Measurements from ENCODE around the gene GKN2. TPM values are rescaled to one million over a fixed set of nuclear protein-coding genes. Genes with fewer than 3 reads are reported as not detected.

GKN2 gene
- total RNA-seq, 4 donors from 2014 or later, result not detected

GRCh38 chr2:68939962-68940361, 12.7 kb downstream of the GKN2 start:
- no peaks in the 10 kb centered on the region for H3K27me3 ChIP-seq
- H3K9me3 ChIP-seq, result no peaks in the 10 kb centered on the region
- no peaks in the 10 kb centered on the region for H3K36me3 ChIP-seq
- 75 to 100% methylated on average over 1 of the region's 1 CpG for WGBS, 2 donors (ENCODE audit: low coverage in 1 of 2)
- TF ChIP-seq, protein P1, sequence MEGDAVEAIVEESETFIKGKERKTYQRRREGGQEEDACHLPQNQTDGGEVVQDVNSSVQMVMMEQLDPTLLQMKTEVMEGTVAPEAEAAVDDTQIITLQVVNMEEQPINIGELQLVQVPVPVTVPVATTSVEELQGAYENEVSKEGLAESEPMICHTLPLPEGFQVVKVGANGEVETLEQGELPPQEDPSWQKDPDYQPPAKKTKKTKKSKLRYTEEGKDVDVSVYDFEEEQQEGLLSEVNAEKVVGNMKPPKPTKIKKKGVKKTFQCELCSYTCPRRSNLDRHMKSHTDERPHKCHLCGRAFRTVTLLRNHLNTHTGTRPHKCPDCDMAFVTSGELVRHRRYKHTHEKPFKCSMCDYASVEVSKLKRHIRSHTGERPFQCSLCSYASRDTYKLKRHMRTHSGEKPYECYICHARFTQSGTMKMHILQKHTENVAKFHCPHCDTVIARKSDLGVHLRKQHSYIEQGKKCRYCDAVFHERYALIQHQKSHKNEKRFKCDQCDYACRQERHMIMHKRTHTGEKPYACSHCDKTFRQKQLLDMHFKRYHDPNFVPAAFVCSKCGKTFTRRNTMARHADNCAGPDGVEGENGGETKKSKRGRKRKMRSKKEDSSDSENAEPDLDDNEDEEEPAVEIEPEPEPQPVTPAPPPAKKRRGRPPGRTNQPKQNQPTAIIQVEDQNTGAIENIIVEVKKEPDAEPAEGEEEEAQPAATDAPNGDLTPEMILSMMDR (IDR thresholded peaks at IDR 0.05), result no peak
- TF ChIP-seq POLR2A (IDR thresholded peaks at IDR 0.05) (no peak), EP300 (IDR thresholded peaks at IDR 0.05) (no peak), POLR2AphosphoS5 (IDR thresholded peaks at IDR 0.05) (no peak)
- H3K4me1 ChIP-seq, result peaks cover 0 to 16% (median 0%) of the 10 kb centered on the region in 3 donors
- H3K27ac ChIP-seq, result no peak overlapping the region
- no peak overlapping the region for H3K4me3 ChIP-seq
- no peak for ATAC-seq

DNA sequence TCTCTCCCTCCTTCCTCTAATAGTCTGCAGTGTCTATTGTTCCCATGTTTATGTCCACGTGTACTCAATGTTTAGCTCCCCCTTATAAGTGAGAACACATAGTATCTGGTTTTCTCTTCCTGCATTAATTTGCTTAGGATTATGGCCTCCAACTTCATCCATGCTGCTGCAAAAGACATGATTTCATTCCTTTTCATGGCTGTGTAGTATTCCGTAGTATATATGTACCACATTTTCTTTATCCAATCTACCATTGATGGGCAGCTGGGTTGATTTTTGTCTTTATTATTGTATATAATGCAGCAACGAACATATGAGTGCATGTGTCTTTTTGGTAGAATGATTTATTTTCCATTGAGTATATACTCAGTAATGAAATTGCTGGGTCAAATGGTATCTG, 13.8 kb downstream of the GKN2 start:
- 83 to 93% methylated on average over 3 of the region's 3 CpGs for WGBS, 2 donors (ENCODE audit: low coverage in 1 of 2)
- TF ChIP-seq POLR2AphosphoS5 (IDR thresholded peaks at IDR 0.05) (no peak), POLR2A (IDR thresholded peaks at IDR 0.05) (no peak), EP300 (IDR thresholded peaks at IDR 0.05) (no peak)
- TF ChIP-seq, protein P1 (IDR thresholded peaks at IDR 0.05), result no peak

DNA sequence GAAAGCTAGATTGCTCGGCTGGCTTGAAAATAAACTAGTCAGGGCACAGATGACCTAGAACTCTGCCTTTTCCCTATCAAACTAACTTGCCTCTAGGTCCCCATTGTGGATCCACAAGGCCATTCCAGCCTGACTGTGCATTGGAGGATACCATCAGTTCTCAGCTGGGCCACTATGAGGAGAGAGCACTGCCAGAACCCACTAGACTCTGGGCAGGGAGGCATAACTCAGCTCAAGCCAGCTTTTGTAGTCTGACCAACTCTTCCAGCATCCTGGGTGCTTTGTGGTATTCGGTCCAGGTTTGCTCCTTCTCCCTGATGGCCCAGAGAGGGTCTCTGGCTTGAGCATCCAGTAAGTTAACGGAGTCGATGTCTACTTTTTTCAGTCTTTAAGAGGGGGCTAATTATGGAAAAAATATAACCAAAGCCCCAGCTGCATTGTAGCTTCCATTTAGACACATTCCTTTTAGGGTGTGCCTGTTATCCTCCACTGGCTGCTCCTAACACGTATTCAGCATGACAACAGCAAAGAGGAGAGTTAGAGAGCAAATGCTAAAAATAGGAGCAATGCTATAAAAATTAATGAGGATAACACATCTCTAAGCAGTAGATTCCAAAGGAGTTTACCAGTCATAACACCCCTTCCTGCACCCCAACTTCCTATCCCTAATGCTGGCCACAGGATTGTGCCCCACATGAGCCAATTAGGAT, 15.2 kb downstream of the GKN2 start:
- Histone ChIP-seq H3K4me1 (peaks cover 0 to 7% (median 0%) of the 10 kb centered on the region in 3 donors), H3K36me3 (no peaks in the 10 kb centered on the region), H3K27me3 (no peaks in the 10 kb centered on the region), H3K9me3 (no peaks in the 10 kb centered on the region), H3K4me3 (no peak overlapping the region), H3K27ac (no peak overlapping the region)
- ATAC-seq, result no peak
- TF ChIP-seq, protein P1 (IDR thresholded peaks at IDR 0.05), result no peak
- no peak for TF ChIP-seq POLR2AphosphoS5 (IDR thresholded peaks at IDR 0.05)
- TF ChIP-seq POLR2A (IDR thresholded peaks at IDR 0.05), result no peak
- no peak for TF ChIP-seq EP300 (IDR thresholded peaks at IDR 0.05)
- WGBS, 2 donors (ENCODE audit: low coverage in 1 of 2), result 76 to 93% methylated on average over 3 to 4 of the region's 5 CpGs

More for the DNA sequence above, 13.8 kb downstream of the GKN2 start:
- H3K4me1 ChIP-seq, result peaks cover 0 to 15% (median 0%) of the 10 kb centered on the region in 3 donors
- H3K36me3 ChIP-seq, result no peaks in the 10 kb centered on the region
- no peak for ATAC-seq
- H3K4me3 ChIP-seq, result no peak overlapping the region
- H3K27me3 ChIP-seq, result no peaks in the 10 kb centered on the region
- no peaks in the 10 kb centered on the region for H3K9me3 ChIP-seq
- H3K27ac ChIP-seq, result no peak overlapping the region

DNA sequence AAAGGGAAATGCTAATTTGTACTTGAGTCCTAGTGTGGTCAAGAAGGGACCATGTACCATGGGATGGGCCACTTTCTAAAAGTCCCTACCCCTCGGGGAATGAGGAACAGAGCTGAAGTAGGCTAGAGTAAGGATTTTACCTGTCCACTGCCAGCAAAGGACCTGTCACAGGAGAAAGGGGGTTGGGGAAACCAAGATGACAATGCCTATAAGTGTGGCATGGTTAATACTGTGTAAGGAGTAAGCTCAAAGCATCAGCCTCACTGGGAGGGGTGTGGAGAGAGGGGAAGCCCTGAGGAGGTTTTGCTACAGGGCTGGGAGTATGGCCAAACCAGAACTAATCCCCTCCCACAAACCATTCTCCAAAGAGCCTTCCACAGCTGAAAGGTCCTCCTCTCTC, 15.8 kb downstream of the GKN2 start:
- Histone ChIP-seq H3K4me3 (no peak overlapping the region), H3K27me3 (no peaks in the 10 kb centered on the region), H3K36me3 (no peaks in the 10 kb centered on the region), H3K27ac (no peak overlapping the region), H3K9me3 (no peaks in the 10 kb centered on the region), H3K4me1 (peaks cover 0 to 7% (median 0%) of the 10 kb centered on the region in 3 donors)
- 86 to 100% methylated on average over 1 of the region's 1 CpG for WGBS, 2 donors (ENCODE audit: low coverage in 1 of 2)
- ATAC-seq, result no peak
- TF ChIP-seq POLR2A (IDR thresholded peaks at IDR 0.05) (no peak), EP300 (IDR thresholded peaks at IDR 0.05) (no peak), POLR2AphosphoS5 (IDR thresholded peaks at IDR 0.05) (no peak)
- TF ChIP-seq, protein P1 (IDR thresholded peaks at IDR 0.05), result no peak

DNA sequence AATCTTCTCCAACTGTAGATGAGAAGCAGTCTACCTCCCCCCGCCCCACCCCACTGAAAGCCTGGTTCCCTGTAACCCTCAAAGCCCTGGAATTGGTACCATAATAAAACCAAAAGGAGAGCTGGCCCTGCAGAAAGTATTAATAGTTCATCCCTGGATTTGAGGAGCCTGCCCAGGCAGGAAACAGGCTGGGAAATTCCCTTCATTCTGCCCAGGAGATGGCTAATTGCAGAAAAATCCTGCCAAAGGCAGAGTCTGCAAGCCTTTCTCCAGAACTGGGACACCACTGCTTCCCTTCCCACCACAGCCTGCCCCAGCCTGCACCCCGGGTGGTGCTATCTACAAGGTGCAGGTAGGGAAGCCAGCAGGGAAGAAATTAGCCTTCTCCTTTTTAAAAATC, 16.3 kb downstream of the GKN2 start:
- Histone ChIP-seq H3K4me3 (no peak overlapping the region), H3K9me3 (no peaks in the 10 kb centered on the region), H3K4me1 (peaks cover 0 to 7% (median 0%) of the 10 kb centered on the region in 3 donors), H3K27ac (no peak overlapping the region), H3K27me3 (no peaks in the 10 kb centered on the region), H3K36me3 (no peaks in the 10 kb centered on the region)
- no peak for ATAC-seq
- no peak for TF ChIP-seq POLR2AphosphoS5 (IDR thresholded peaks at IDR 0.05)
- no peak for TF ChIP-seq EP300 (IDR thresholded peaks at IDR 0.05)
- TF ChIP-seq POLR2A (IDR thresholded peaks at IDR 0.05), result no peak
- TF ChIP-seq, protein P1 (IDR thresholded peaks at IDR 0.05), result no peak
- 65 to 100% methylated on average over 2 of the region's 2 CpGs for WGBS, 2 donors (ENCODE audit: low coverage in 1 of 2)

Data from gastroesophageal sphincter (tissue), 4 donors.